ENCODE results near the gene GUSB.
"Not testable (repeated sequence)": the region's sequence is repeated elsewhere in the genome, so short reads cannot be mapped to it uniquely, and the experiment has no call there.

Gene GUSB

GRCh38 chr7:65974876-65975275, 7.1 kb downstream of the GUSB start:
- DNase-seq, result no peak

- DNase-seq, result no peak
Observed at GRCh38 chr7:65974191-65974801, 7.7 kb downstream of the GUSB start.

GRCh38 chr7:65972976-65973375, 9.0 kb downstream of the GUSB start:
- no peak for DNase-seq

- no peak for DNase-seq
Observed at GRCh38 chr7:65971021-65971420, 11.0 kb downstream of the GUSB start.

GRCh38 chr7:65968256-65969185, 13.5 kb downstream of the GUSB start:
- no peak for DNase-seq

DNA sequence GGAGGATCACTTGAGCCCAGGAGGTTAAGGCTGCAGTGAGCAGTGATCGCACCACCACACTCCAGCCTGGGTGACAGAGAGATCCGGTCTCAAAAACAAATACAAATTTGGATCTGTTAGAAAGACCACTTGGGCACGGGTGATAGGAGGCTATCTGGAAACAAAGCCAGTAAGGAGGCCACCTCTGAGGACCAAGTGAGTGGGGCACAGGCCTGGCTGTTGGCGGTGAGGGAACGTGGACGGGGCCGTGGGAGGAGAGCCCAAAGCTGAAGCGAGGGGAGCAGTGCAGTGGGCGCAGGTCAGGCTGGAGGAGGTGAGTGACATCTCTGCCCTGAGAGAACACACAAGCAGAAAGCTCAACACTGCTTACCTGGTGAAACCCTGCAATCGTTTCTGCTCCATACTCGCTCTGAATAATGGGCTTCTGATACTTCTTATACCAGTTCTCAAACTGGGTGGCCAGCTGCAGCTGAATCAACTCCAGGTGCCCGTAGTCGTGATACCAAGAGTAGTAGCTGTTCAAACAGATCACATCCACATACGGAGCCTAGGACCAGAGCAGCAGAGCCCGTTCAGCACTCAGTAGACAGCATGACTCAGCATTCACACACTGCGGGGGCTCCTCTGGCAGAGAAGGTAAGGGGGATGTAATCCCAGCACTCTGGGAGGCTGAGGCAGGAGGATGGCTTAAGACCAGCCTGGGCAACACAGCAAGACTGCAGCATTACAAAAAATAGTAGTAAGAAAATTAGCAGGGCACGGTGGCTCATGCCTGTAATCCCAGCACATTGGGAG, 14.5 kb downstream of the GUSB start:
- no peak for DNase-seq

DNA sequence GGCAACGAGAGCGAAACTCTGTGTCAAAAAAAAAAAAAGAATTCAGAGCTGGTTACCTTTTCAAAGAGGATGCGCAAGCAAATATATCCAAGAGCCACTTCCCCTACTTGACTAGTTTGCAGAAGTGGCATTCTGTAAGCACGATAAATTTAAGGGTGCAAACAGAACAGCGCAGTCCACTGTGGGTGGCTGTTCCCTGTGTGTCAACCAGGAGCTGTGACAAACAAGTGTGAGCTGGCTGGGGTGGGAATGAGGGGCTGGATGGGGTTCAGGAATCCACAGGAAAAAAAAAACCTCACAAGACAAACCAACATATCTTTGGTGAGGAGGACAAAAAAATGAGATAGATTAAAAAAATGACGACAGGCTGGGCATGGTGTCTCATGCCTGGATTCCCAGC, 15.9 kb downstream of the GUSB start:
- DNase-seq, result no peak

DNA sequence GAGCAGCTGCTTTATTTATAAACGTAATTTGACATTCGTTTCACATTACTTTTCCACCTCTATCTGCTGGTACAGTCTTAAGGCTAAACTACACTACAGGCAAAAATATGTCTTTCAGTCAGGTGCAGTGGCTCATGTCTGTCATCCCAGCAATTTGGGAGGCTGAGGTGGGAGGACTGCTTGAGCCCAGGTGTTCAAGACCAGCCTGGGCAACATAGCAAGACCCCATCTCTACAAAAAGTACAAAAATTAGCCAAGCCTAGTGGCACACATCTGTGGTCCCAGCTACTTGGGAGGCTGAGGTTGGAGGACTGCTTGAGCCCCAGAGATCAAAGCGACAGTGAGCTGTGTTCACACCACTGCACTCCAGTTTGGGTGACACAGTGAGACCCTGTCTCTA, 17.3 kb downstream of the GUSB start:
- DNase-seq, result not testable (repeated sequence)

DNA sequence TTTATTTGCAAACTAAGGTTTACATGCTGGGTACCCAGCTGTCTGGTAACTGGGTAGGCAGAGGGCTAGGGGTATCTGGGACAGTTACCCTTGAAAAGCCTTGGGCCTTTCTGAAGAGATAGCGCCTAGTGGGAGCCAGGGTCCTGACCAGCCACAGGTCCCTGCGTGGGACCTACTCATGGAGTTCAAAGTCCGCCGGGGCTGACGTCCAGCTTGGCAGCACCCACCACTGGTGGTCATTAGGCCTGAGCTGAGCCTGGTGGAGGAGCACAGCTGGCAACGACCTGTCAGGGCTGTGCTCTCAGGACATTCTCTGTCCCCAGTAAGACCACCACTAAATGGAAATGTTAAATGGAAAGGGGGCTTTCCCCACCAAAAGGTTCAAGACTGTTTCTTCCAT, 20.0 kb downstream of the GUSB start:
- no peak for DNase-seq

DNA sequence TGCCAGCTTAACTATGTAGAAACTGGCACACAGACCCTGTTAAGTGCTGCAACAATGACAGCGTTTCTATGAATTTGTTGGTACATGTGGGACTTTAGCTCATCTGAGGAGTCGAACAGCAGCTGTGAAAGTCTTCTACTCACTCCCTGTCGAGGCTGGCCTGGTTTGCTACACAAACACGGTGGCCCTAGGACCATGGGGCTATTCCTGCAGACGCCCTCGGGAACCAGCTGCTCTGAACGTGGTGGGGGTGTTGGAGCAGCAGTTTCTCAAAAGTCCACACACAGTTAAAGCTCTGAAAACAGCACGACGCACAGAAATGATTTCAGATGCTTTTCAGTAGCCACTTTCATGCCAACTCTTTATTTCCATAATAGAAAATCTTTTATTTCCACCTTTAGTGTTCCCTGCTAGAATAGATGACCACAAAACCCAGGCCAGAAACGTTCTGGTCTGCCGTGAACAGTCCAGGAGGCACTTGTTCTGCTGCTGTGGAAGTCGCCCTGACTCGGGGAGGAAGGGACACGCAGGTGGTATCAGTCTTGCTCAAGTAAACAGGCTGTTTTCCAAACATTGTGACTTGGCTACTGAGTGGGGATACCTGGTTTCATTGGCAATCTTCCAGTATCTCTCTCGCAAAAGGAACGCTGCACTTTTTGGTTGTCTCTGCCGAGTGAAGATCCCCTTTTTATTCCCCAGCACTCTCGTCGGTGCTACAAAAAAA, 21.5 kb downstream of the GUSB start:
- DNase-seq, result no peak

DNA sequence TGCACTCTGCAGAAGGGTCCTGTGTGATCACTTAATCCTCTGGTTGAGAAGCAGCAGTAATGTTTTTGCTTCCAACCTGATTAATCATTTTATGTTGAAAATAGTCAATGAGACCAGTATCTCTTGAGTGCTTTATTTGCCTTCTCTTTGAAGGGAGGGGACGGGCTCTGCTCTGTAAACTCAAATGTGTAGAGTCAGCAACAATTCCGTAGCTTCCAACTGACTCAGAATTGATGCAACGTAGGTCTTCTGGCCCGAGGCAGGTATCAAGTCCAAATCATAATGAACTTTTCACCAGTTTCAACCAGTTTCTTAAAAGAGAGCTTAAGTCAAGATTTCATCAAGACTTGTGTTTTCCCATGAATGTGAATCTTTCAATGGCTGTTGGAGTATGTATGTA, 26.3 kb downstream of the GUSB start:
- no peak for DNase-seq

DNA sequence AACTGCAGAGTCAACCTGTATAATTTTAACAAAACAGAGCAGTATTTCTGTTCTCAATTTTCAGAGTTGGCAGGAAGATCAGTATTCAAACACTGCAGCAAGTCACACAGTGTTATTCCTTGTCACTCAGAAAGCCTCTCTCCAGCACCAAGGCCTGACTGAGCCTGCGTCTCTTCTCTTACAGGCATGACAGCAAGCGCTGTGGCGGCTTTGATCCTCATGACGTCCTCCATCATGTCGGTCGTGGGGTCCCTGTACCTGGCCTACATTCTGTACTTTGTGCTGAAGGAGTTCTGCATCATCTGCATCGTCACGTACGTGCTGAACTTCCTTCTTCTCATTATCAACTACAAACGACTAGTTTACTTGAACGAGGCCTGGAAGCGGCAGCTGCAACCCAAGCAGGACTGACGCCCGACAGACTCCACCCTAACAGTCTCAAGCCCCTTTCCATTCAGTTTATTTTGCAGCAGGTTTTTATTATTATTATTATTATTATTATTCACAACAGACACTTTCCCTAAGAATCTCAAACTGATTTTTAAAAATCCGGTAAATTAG, 28.0 kb downstream of the GUSB start:
- DNase-seq, result no peak

DNA sequence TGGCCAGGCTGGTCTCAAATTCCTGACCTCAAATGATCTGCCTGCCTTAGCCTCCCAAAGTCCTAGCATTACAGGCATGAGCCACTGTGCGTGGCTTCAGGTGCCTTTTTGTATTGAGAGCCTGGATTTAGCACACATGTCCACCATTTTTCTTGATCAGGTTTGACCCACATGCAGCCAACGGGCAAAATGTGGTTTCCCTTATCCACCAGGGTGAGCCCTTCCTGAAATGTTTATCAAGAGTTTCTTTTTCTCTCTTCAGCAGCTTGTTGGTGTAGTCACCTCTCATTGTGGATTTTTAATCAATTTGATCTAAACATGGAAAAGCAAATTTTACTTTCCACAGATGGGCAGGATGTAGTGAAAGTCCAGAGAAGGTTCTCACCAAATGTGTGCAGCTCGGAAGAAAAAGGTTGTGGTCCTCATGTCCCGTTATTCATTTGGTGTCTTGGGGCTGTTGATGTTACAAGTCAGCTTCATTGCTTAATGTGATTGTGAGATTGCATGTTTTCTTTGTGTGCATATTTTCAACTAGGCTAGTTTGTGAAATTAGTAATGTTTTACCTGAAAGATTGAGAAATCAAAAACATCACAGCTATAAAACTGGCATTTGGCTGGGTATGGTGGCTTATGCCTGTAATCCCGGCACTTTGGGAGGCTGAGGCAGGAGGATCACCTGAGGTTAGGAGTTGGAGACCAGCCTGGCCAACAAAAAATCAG, 28.9 kb downstream of the GUSB start:
- DNase-seq, result no peak

- no peak for DNase-seq
Observed at GRCh38 chr7:65951837-65952578, 30.0 kb downstream of the GUSB start.

DNA sequence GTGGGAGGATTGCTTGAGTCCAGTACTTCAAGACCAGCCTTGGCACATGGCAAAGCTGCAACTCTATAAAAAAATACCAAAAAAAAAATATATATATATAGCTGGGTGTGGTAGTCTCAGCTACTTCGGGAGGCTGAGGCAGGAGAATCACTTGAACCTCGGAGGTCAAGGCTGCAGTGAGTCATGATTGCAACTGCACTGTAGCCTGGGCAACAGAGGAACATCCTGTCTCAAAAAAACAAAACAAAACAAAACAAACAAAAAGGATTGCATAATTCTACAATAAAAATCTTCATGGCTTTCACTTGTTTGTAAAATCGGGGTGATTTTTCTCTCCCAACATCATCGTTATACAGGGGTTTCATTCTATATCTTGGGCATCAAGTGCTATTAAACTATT, 35.1 kb downstream of the GUSB start:
- DNase-seq, result no peak

DNA sequence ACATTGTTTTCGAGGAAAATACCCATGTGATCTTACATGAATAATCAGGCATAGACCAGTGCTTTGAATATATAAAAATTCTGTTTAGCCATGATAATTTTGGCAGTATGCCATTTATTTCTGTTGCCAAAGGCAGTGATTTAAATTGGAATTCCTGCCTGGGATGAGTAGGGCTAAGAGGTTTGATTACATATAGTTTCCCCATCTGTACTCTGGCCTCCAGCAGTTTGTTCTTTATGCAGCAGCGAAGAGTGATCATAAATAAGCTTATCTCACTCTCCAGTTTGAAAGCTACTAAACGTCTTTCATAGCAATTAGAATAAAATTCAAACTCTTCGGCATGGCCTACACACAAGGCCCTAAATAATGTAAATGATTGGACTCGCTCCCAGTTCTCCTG, 36.2 kb downstream of the GUSB start:
- DNase-seq, result not testable (repeated sequence)

- DNase-seq, result no peak
Observed at GRCh38 chr7:65938336-65938895, 43.6 kb downstream of the GUSB start.

DNA sequence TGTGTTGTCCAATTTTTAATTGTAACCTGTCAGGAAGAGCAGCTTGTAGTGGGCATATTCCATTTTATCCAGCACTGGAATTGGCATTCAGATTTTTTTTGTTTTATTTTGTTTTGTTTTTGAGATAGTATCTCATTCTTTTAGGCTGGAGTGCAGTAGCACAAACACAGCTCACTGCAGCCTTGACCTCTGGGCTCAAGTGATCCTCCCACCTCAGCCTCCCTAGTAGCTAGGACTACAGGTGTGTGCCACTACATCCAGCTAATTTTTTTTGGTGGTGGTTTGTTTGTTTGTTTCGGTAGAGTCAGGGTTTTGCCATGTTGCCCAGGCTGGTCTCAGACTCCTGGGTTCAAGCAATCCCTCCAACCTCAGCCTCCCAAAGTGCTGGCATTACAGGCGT, 44.7 kb downstream of the GUSB start:
- DNase-seq, result no peak

GRCh38 chr7:65931685-65932084, 50.3 kb downstream of the GUSB start:
- no peak for DNase-seq

GRCh38 chr7:65927489-65928448, 54.2 kb downstream of the GUSB start:
- DNase-seq, result no peak
